ENCODE measurements around the gene SIGLEC1.

The SIGLEC1 gene

DNA sequence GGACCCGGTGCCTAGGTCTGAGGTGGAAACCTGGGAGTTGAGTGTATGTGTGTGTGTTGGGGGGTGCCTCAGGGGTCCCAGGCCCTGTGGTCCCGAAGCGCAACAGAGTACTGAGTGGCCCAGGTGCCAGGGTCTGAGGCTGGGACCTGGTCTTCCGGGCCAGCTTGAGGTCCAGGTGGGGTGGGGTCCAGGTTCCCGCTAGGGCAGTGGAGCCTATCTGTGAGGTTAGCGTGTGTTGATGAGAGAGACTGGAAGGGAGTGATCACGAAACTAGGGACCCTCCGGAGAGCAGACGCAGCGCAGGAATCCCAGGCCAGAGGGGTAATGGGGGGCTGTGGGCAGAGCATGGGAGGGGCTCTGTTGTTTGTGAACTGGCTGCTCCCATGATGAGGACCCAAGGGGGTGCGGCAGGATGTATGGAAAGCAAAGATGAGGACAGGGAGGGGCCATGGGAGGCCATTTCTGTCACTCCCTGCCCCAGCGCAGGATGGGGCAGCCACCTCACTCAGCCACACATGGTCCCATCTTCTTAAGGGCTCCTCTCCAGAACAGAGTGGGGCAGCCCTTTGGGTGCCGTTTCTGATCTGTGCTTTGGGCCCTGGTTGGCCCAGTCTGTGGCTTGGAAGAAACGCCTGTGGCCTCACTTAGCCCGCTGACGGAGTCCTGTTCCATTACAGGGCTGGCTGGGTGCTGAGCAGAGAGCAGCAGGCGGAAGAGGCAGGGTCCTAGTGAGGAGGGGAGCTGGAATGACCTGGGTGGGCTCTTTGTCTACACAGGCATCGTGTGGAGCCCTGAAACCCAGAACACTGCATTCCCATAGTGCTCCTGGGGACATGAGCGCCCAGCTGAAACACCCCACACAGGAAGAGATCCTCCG lies 21.0 kb upstream of the SIGLEC1 start:
- no peak overlapping the region for H3K4me3 ChIP-seq (ENCODE audit: low read length)
- TF ChIP-seq, protein P1, sequence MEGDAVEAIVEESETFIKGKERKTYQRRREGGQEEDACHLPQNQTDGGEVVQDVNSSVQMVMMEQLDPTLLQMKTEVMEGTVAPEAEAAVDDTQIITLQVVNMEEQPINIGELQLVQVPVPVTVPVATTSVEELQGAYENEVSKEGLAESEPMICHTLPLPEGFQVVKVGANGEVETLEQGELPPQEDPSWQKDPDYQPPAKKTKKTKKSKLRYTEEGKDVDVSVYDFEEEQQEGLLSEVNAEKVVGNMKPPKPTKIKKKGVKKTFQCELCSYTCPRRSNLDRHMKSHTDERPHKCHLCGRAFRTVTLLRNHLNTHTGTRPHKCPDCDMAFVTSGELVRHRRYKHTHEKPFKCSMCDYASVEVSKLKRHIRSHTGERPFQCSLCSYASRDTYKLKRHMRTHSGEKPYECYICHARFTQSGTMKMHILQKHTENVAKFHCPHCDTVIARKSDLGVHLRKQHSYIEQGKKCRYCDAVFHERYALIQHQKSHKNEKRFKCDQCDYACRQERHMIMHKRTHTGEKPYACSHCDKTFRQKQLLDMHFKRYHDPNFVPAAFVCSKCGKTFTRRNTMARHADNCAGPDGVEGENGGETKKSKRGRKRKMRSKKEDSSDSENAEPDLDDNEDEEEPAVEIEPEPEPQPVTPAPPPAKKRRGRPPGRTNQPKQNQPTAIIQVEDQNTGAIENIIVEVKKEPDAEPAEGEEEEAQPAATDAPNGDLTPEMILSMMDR (IDR thresholded peaks at IDR 0.05; ENCODE audit: insufficient read depth, low read depth, low read length, missing control alignments) = no peak
- DNase-seq (ENCODE audit: low read depth) = no peak

- no peak for DNase-seq (ENCODE audit: low read depth)
- H3K4me3 ChIP-seq (ENCODE audit: low read length) = no peak within 1 kb of the TSS
- TF ChIP-seq, protein P1 (IDR thresholded peaks at IDR 0.05; ENCODE audit: insufficient read depth, low read depth, low read length, missing control alignments) = no peak
These were observed 20.1 kb upstream of the SIGLEC1 start, which contains the start of gene HSPA12B for GRCh38 chr20:3732327-3733118. Gene HSPA12B, plus strand, starts transcription at chr20:3732685. Its CDS starts 5,990 bp downstream, at chr20:3738675.

DNA sequence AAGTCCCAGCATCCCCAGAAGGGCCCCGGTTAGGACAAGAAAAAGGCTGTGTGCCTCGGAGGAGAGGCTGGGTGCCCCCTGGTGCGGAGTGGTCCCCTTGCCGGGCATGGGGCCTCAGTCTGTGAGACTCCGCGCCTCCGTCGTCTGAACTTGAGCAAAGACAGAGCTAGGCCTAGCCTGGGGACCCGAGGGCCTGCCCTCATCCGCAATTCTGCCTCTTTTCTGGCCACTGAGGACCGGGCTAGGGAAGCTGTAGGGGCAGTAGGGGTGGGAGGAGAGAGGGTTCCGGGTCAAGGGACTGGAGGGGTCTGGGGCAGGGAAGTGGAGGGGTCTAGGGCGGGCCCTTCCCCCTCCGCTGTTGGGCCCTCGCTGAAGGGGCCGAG lies 19.5 kb upstream of the SIGLEC1 start:
- TF ChIP-seq, protein P1 (IDR thresholded peaks at IDR 0.05; ENCODE audit: insufficient read depth, low read depth, low read length, missing control alignments) = no peak
- no peak overlapping the region for H3K4me3 ChIP-seq (ENCODE audit: low read length)
- DNase-seq (ENCODE audit: low read depth) = no peak

- TF ChIP-seq, protein P1 (IDR thresholded peaks at IDR 0.05; ENCODE audit: insufficient read depth, low read depth, low read length, missing control alignments) = no peak
- no peak for DNase-seq (ENCODE audit: low read depth)
- no peak overlapping the region for H3K4me3 ChIP-seq (ENCODE audit: low read length)
These were observed 18.6 kb upstream of the SIGLEC1 start for GRCh38 chr20:3730803-3731672.

DNA sequence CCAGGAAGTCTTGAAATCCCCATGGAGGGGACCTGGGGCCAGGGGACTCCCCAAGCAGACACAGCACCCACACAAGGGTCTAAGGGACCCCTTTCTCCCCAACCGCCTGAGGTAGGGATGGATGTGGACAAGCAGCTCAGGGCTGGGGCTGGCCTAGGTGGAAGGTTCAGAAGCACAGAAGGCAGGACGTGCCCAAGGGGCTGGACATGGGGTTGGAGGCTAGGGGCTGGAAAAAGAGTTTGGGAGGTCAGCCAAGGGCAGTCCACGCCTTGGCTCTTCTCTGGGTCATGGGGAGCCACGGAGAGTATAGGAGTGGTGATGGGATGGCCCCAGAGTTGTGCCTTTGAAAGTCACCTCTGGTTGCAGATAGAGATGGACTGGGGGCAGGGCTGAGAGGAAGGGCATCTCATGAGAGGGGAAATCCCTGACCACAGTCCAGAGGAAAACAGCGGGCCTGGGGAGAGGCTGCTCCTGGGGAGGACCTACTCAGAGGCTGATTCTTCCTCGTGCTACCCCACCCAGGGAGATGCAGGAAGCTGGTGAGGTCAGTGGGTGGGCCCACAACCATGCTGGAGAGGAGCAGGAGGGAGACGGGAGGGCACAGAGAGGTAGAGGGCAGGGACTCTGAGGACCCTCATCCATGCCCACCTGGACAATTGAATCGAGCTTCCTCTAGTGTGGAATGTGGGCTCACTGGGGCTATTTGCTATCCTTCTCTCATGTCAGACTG lies 17.6 kb upstream of the SIGLEC1 start:
- TF ChIP-seq, protein P1 (IDR thresholded peaks at IDR 0.05; ENCODE audit: insufficient read depth, low read depth, low read length, missing control alignments) = no peak
- no peak overlapping the region for H3K4me3 ChIP-seq (ENCODE audit: low read length)
- DNase-seq (ENCODE audit: low read depth) = no peak

DNA sequence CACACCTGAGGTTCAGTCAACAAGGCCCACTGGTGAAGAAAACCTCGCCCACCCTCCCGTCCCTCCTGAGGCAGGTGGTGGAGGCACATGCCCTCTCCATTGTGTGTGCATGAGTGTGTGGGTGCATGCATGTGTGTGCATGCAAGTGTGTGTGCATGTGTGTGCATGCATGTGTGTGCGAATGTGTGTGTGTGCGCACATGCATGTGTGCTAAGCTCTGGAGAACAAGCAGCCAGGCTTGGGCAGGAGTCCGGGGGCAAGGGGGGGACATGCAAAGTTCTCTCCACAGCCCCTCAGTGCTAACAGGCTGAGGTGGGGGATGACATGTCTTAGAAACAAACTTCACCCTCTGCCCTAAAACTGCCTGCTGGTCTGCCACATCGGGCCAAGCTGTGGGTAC lies 17.0 kb upstream of the SIGLEC1 start:
- H3K4me3 ChIP-seq (ENCODE audit: low read length) = no peak overlapping the region
- no peak for DNase-seq (ENCODE audit: low read depth)
- TF ChIP-seq, protein P1 (IDR thresholded peaks at IDR 0.05; ENCODE audit: insufficient read depth, low read depth, low read length, missing control alignments) = no peak

Data from epithelial cell of esophagus (primary cell).